ENCODE results near the gene SI. TPM values are rescaled to one million over a fixed set of nuclear protein-coding genes. Genes with fewer than 3 reads are reported as not detected.

Gene SI
- total and polyA plus RNA-seq, 2 experiments from 2014 or later: not detected

DNA sequence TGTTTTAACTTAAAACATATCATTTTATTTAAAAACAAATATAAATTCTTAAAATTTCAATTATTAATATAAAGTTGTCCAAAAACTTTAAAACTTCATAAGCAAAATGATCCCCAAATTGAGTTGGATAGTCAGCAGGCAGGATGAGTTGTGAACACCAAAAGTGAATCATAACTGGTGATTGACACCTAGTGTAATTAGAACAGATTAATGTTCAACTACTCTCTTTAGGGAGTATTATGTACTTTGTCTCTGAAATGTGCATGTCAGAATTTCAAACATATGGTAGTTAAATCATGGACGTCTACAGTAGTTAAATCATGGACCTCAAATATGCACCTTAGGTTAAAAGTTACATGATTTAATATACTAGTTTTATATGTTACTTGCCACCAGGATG, 2.9 kb upstream of the SI start:
- Histone ChIP-seq H3K27ac (no peak overlapping the region), H3K4me2 (ENCODE audit: unreplicated experiment) (no peak overlapping the region), H3K4me1 (ENCODE audit: insufficient read depth) (no peaks in the 10 kb centered on the region), H4K20me1 (ENCODE audit: insufficient read depth) (no peaks in the 10 kb centered on the region), H3K36me3 (ENCODE audit: low read depth) (no peaks in the 10 kb centered on the region), H3K9me3 (ENCODE audit: low read depth) (peaks cover 4% of the 10 kb centered on the region), H3K9me2 (ENCODE audit: insufficient read depth) (no peaks in the 10 kb centered on the region), H3K9ac (no peak overlapping the region), H3K79me2 (ENCODE audit: insufficient read depth) (no peaks in the 10 kb centered on the region), H3K27me3 (replicated peaks; ENCODE audit: insufficient read depth) (no peaks in the 10 kb centered on the region), H2AFZ (no peak overlapping the region), H3K4me3 (no peak overlapping the region), H3F3A (ENCODE audit: insufficient read depth) (no peaks in the 10 kb centered on the region)
- TF ChIP-seq EZH2phosphoT487 (IDR thresholded peaks at IDR 0.05; ENCODE audit: insufficient read depth, low read depth) (no peak), EZH2 (IDR thresholded peaks at IDR 0.05; ENCODE audit: insufficient read depth, poor library complexity, severe bottlenecking) (no peak)
- DNase-seq: no peak
- in situ Hi-C loops (cut with MboI): no loop called here
- WGBS, 2 experiments (ENCODE audit: low coverage in 1 of 2, low lambda C conversion rate in 2 of 2, missing lambda C conversion rate in 2 of 2): 15 to 21% methylated on average over 1 of the region's 1 CpG

DNA sequence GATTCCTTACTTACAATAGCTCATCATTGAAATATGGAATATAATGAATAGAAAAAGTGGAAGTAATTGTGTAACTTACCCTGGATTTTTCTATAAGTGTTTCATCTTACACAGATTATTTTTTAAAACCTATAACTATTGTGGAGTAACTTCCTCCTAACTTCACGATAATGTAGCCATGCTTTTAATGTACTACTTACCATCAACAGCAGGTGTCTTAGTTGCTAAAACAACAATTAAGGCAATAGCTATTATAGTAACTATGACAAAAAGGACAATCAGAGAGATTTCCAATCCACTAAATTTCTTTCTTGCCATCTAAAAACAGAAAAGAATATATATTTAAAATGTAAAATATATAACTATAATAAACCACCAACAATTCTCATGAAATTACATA, 2.6 kb downstream of the SI start:
- no peaks in the 10 kb centered on the region for H3F3A ChIP-seq (ENCODE audit: insufficient read depth)
- no peak overlapping the region for H3K9ac ChIP-seq
- no peak overlapping the region for H3K4me2 ChIP-seq (ENCODE audit: unreplicated experiment)
- no peaks in the 10 kb centered on the region; the same call in 1 of the 2 replicates for H3K9me2 ChIP-seq (ENCODE audit: insufficient read depth)
- no peak overlapping the region for H2AFZ ChIP-seq
- no peak for DNase-seq
- no peak overlapping the region for H3K4me3 ChIP-seq
- TF ChIP-seq EZH2 (IDR thresholded peaks at IDR 0.05; ENCODE audit: insufficient read depth, poor library complexity, severe bottlenecking) (no peak), EZH2phosphoT487 (IDR thresholded peaks at IDR 0.05; ENCODE audit: insufficient read depth, low read depth) (no peak)
- no peaks in the 10 kb centered on the region for H4K20me1 ChIP-seq (ENCODE audit: insufficient read depth)
- H3K36me3 ChIP-seq (ENCODE audit: low read depth): no peaks in the 10 kb centered on the region
- H3K9me3 ChIP-seq (ENCODE audit: low read depth): peaks cover 7% of the 10 kb centered on the region
- no peak overlapping the region for H3K27ac ChIP-seq
- in situ Hi-C loops (cut with MboI): no loop called here
- H3K4me1 ChIP-seq (ENCODE audit: insufficient read depth): no peaks in the 10 kb centered on the region
- 17 to 30% methylated on average over 1 of the region's 1 CpG for WGBS, 2 experiments (ENCODE audit: low coverage in 1 of 2, low lambda C conversion rate in 2 of 2, missing lambda C conversion rate in 2 of 2)
- no peaks in the 10 kb centered on the region for H3K27me3 ChIP-seq (replicated peaks; ENCODE audit: insufficient read depth)
- no peaks in the 10 kb centered on the region for H3K79me2 ChIP-seq (ENCODE audit: insufficient read depth)

DNA sequence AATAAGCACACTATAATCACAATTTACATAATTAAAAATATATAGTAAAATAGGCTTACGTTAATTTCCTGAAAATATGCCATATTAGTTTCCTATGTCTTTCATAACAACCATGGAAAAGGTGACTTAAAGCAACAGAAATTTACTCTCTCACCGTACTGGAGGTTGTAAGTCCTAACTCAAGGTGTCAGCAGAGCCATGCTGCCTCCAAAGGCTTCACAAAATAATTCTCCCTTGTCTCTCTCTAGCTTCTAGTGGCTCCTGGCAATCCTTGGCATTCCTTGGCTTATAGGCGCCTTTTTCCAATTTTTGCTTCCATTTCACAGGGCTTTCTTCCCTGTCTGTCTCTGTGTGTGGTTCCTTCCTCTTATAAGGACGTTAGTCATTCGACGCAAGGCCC, 7.6 kb downstream of the SI start:
- H3K27me3 ChIP-seq (replicated peaks; ENCODE audit: insufficient read depth): no peaks in the 10 kb centered on the region
- no peaks in the 10 kb centered on the region for H3K79me2 ChIP-seq (ENCODE audit: insufficient read depth)
- H3K27ac ChIP-seq: no peak overlapping the region
- H2AFZ ChIP-seq: no peak overlapping the region
- in situ Hi-C loops (cut with MboI): no loop called here
- WGBS, 2 experiments (ENCODE audit: low coverage in 1 of 2, low lambda C conversion rate in 2 of 2, missing lambda C conversion rate in 2 of 2): 26 to 37% methylated on average over 6 of the region's 6 CpGs
- no peaks in the 10 kb centered on the region for H3F3A ChIP-seq (ENCODE audit: insufficient read depth)
- TF ChIP-seq EZH2phosphoT487 (IDR thresholded peaks at IDR 0.05; ENCODE audit: insufficient read depth, low read depth): no peak
- no peak for TF ChIP-seq EZH2 (IDR thresholded peaks at IDR 0.05; ENCODE audit: insufficient read depth, poor library complexity, severe bottlenecking)
- peaks cover 3% of the 10 kb centered on the region for H3K9me3 ChIP-seq (ENCODE audit: low read depth)
- H3K4me1 ChIP-seq (ENCODE audit: insufficient read depth): no peaks in the 10 kb centered on the region
- no peak for DNase-seq
- no peak overlapping the region for H3K4me3 ChIP-seq
- H4K20me1 ChIP-seq (ENCODE audit: insufficient read depth): no peaks in the 10 kb centered on the region
- no peak overlapping the region for H3K4me2 ChIP-seq (ENCODE audit: unreplicated experiment)
- H3K9me2 ChIP-seq (ENCODE audit: insufficient read depth): no peaks in the 10 kb centered on the region; the same call in 1 of the 2 replicates
- no peak overlapping the region for H3K9ac ChIP-seq
- no peaks in the 10 kb centered on the region for H3K36me3 ChIP-seq (ENCODE audit: low read depth)

DNA sequence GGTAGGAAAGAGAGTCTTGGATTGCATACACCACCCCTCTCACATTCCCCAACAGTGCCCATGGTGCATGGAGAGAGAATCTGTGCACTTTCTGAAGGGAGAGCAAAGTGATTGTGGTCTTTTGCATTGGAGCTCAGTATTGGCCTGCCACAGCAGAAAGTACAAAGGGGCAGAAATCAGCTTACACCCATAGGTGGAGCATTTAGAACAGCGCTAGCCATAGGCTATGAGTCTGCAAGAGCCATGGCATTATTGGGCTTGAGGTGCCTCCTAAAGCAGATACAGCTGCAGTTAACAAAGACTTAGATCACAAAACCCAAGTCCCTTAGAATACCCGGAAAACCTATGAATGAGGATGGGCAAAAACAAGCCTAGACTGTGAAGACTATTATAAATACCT, 21.8 kb downstream of the SI start:
- TF ChIP-seq EZH2 (IDR thresholded peaks at IDR 0.05; ENCODE audit: insufficient read depth, poor library complexity, severe bottlenecking) (no peak), EZH2phosphoT487 (IDR thresholded peaks at IDR 0.05; ENCODE audit: insufficient read depth, low read depth) (no peak)
- H3K27me3 ChIP-seq (replicated peaks; ENCODE audit: insufficient read depth): no peaks in the 10 kb centered on the region

DNA sequence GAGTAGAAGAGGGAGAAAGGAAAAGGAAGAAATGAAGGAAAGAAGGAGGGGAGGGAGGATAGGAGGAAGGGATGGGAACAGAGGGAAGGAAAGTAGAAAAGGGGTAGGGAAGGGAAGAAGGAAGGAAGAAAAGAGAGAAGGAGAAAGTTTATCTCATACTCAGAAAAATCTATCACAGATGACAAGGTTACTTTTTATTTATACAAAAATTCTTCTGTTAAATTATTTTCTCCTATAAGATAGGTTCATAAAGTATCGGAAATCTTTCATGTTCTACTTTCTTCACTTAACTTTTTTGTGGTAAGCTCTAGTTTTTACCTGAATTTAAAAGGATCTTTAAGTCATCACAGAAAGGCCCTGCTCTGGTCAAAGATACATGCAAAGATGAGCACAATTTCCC, 38.1 kb downstream of the SI start:
- Histone ChIP-seq H3K27me3 (replicated peaks; ENCODE audit: insufficient read depth) (no peaks in the 10 kb centered on the region), H3K79me2 (ENCODE audit: insufficient read depth) (no peaks in the 10 kb centered on the region), H3K4me3 (no peak overlapping the region), H3K9me3 (ENCODE audit: low read depth) (no peaks in the 10 kb centered on the region), H3K4me2 (ENCODE audit: unreplicated experiment) (no peak overlapping the region), H3K36me3 (ENCODE audit: low read depth) (no peaks in the 10 kb centered on the region), H3K4me1 (ENCODE audit: insufficient read depth) (no peaks in the 10 kb centered on the region), H3K9ac (no peak overlapping the region), H4K20me1 (ENCODE audit: insufficient read depth) (no peaks in the 10 kb centered on the region), H3K9me2 (ENCODE audit: insufficient read depth) (no peaks in the 10 kb centered on the region), H3K27ac (no peak overlapping the region), H3F3A (ENCODE audit: insufficient read depth) (no peaks in the 10 kb centered on the region), H2AFZ (no peak overlapping the region)
- TF ChIP-seq EZH2 (IDR thresholded peaks at IDR 0.05; ENCODE audit: insufficient read depth, poor library complexity, severe bottlenecking): no peak
- no peak for TF ChIP-seq EZH2phosphoT487 (IDR thresholded peaks at IDR 0.05; ENCODE audit: insufficient read depth, low read depth)
- in situ Hi-C loops (cut with MboI): no loop called here
- no peak for DNase-seq
- 21 to 32% methylated on average over 1 of the region's 1 CpG for WGBS, 2 experiments (ENCODE audit: low coverage in 1 of 2, low lambda C conversion rate in 2 of 2, missing lambda C conversion rate in 2 of 2)

More for the DNA sequence above, 21.8 kb downstream of the SI start:
- Histone ChIP-seq H3K4me2 (ENCODE audit: unreplicated experiment) (no peak overlapping the region), H3K79me2 (ENCODE audit: insufficient read depth) (no peaks in the 10 kb centered on the region), H3F3A (ENCODE audit: insufficient read depth) (no peaks in the 10 kb centered on the region), H3K4me3 (no peak overlapping the region), H3K9me2 (ENCODE audit: insufficient read depth) (no peaks in the 10 kb centered on the region), H4K20me1 (ENCODE audit: insufficient read depth) (no peaks in the 10 kb centered on the region), H2AFZ (no peak overlapping the region), H3K27ac (no peak overlapping the region), H3K4me1 (ENCODE audit: insufficient read depth) (no peaks in the 10 kb centered on the region), H3K36me3 (ENCODE audit: low read depth) (no peaks in the 10 kb centered on the region), H3K9ac (no peak overlapping the region), H3K9me3 (ENCODE audit: low read depth) (no peaks in the 10 kb centered on the region)
- in situ Hi-C loops (cut with MboI): no loop called here
- DNase-seq: no peak
- WGBS, 2 experiments (ENCODE audit: low coverage in 1 of 2, low lambda C conversion rate in 2 of 2, missing lambda C conversion rate in 2 of 2): 25% methylated on average over 2 of the region's 2 CpGs
